ENCODE measurements around the gene ASAP2.

GRCh38 chr2:9199716-9200632 is 6.6 kb upstream of the ASAP2 start:
- TF ChIP-seq REST (IDR thresholded peaks at IDR 0.05; ENCODE audit: insufficient read depth in 1 of 2, low read depth in 2 of 2, low read length in 2 of 2) (no peak), POLR2AphosphoS5 (IDR thresholded peaks at IDR 0.05; ENCODE audit: low read depth, low read length) (no peak), TAF1 (IDR thresholded peaks at IDR 0.05; ENCODE audit: borderline replicate concordance, insufficient read depth, low read length) (no peak), SIN3A (IDR thresholded peaks at IDR 0.05; ENCODE audit: borderline replicate concordance, insufficient read depth, low read length) (no peak)

Measured in PFSK-1 (cell line).